Activated CD4-positive, alpha-beta T cell treated with anti-CD3 and anti-CD28 coated beads for 48 hours (primary cell): ENCODE measurements around the gene RAB31.
A peak's percentile ranks its signal among the peaks of the same experiment; 100 is the strongest.
"Not testable (repeated sequence)": the region's sequence is repeated elsewhere in the genome, so short reads cannot be mapped to it uniquely, and the experiment has no call there.

Experiments used
- DNase-seq: peaks from one replicate; pipeline ENCODE4 v3.0.0-alpha.2; 2020

The RAB31 gene

GRCh38 chr18:9849407-9850283, 141.5 kb downstream of the RAB31 start:
- no peak for DNase-seq

DNA sequence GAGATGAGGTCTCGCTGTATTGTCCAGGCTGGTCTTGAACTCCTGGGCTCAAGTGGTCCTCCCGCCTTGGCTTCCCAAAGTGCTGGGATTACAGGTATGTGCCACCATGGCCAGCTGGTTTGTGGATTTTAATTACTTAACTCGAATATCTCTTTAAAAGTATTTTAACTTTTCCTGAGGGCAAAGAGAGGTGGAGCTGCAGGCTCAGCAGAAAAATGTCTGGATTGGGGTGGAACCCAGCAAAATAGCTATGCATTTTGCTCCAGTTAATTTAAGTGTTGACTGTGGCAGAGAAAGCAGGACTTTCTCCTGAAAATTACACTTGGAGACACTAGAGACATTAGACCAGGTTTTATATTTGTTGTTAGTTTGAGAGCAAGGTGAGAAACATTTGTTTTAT, 142.2 kb downstream of the RAB31 start:
- DNase-seq = no peak

- no peak for DNase-seq
These were observed 143.4 kb downstream of the RAB31 start for GRCh38 chr18:9851511-9851910.

- DNase-seq = no peak
These were observed 144.4 kb downstream of the RAB31 start for GRCh38 chr18:9852266-9853081.

GRCh38 chr18:9854801-9855676, 146.9 kb downstream of the RAB31 start:
- no peak for DNase-seq

- DNase-seq = no peak
These were observed 147.6 kb downstream of the RAB31 start for GRCh38 chr18:9855681-9856080.

GRCh38 chr18:9856092-9856491, 148.0 kb downstream of the RAB31 start:
- no peak for DNase-seq

- DNase-seq = not testable (repeated sequence)
These were observed 149.4 kb downstream of the RAB31 start for GRCh38 chr18:9857479-9857998.

DNA sequence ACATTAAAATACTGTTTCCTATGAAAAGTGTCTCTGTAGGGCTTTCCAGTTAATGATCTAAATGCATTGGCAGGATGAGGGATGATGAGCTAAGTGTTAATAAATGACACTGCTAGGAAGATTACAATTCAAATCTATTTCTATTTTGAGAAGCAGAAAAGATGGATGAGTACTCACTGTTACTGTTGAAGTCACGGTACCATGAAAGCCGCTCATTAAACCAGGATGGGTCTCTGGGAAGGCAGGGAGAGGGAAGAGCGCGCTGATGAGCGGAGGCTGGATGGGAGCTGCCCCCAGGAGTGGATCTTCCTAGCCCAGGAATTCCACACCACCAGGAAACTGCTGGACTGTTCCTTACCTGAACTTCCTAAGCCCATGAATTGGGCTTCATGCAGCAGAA, 150.5 kb downstream of the RAB31 start:
- DNase-seq = no peak

DNA sequence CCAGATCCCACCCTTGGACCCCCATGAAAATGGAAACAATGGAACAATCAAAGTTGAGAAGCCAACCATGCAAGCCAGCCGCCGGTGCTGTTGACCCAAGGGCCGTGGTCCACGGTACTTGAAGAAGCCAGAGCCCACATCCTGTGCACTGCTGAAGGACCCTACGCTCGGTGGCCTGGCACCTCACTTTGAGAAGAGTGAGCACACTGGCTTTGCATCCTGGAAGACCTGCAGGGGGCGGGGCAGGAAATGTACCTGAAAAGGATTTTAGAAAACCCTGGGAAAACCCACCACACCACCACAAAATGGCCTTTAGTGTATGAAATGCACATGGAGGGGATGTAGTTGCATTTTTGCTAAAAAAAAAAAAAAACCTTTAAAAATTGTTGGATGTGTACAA, 151.1 kb downstream of the RAB31 start:
- DNase-seq = no peak

DNA sequence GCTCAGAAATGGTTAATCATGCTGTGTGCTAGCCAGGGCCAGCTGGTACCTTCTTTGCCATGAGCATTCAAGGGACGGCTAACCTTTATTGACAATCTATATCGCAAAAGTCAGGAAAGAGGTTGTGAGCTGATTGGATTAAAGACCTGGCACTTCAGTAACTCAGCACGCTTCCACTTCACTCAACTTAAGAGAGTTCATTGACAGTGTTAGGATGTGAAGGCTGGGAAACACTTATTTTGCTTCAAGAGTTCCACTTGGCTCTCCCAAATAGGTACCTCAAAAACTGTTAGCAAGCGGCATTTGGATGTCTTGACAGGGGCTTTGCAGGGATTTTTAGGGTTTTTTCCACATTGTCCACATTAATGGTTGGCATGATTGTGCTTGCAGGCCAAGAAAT, 152.6 kb downstream of the RAB31 start:
- DNase-seq = no peak

- DNase-seq = no peak
These were observed 153.1 kb downstream of the RAB31 start for GRCh38 chr18:9861157-9861556.

- DNase-seq = peak; percentile 49
These were observed 153.8 kb downstream of the RAB31 start for GRCh38 chr18:9861933-9862332.

DNA sequence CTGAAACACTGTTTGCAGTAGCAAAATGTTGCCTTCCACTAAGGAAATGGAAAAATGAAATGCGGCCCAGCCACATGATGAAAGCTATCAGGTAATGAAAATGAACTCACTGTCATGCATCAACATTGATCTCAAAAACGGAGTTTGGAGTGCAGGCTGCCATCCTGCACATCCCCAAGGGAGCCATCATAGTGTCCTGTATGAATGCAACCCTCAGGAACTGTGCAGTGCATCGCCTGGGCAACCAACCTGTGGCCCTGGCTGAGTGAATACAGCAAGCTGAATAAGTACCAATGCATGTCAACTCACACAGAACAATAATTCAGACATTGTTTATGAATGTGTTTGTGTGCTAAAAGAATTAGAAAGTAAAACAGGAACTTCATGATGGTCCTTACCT, 154.6 kb downstream of the RAB31 start:
- no peak for DNase-seq

DNA sequence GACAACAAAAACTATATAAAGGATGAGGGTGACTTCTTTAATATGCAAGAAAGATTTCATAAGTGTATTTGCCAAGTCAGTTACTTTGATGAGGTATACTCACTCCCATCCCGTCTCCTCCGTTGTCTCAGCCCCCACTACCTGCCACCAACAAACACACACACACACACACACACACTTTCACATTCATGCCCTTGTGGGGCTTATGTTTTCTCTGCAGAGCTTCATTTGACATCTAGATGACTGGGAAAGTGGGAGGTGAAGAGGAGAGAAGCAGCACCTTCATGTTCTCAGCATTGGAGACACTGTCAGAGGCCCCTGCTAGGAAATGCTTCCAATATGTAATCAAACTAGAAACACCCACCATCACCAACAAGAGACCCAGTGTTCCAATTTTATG, 155.2 kb downstream of the RAB31 start:
- no peak for DNase-seq

DNA sequence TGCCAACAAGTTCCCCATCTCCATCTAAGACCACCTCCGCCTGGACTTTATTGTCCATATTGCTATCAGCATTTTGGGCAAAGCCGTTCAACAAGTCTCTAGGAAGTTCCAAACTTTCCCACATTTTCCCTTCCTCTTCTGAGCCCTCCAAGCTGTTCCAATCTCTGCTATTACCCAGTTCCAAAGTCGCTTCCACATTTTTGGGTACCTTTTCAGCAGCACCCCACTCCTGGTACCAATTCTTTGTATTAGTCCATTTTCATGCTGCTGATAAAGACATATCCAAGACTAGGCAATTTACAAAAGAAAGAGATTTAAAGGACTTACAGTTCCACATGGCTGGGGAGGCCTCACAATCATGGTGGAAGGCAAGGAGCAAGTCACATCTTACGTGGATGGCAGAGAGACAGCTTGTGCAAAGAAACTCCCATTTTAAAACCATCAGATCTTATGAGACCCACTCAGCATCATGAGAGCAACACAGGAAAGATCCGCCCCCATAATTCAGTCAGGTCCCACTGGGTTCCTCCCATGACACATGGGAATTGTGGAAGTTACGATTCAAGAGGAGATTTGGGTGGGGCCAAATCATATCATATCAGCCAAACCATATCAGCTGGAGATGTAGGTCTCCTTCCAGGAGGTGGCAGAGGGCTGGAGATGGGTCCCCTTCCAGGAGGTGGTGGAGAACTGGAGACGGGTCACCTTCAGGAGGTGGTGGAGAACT, 157.8 kb downstream of the RAB31 start:
- DNase-seq = no peak

- no peak for DNase-seq
These were observed 158.5 kb downstream of the RAB31 start for GRCh38 chr18:9866627-9867026.

GRCh38 chr18:9867071-9867594, 159.0 kb downstream of the RAB31 start:
- no peak for DNase-seq

GRCh38 chr18:9868857-9869714, 161.0 kb downstream of the RAB31 start:
- no peak for DNase-seq

DNA sequence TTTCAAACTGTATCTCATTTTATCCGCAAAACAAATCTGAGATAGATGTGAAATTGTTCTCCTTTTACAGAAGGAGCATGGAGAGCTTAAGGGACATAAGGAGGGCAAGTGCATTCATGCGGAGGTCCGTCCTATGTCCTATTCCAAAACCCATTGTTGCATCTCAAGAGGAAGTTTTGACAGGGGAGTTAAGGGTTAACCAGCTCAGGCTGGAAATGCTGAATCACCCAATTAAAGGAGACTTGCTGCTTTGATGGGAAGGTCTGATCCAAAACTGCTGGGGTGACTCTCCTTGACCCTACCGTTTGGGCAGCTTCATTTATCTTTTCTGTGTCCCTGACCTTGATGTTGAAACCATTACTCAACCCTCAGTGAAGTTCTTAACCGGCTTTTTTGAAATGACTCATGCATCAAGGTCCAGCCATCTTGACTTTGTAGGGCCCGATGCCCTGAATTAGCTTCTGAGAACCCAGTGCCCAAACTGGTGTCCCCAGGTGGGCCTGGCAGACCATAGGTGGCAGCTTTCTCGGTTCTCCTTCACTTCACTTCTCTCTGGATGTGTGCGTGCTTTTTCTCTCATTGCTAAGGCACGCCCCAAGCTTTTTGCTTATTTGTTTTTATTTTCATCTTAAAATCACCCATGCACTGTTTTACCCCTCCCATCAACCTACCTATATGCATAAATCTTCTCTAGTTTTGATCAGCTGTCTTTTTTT, 161.8 kb downstream of the RAB31 start:
- no peak for DNase-seq
